Stomach (tissue), 9 donors: Measurements from ENCODE around the gene MPP3. TPM values are rescaled to one million over a fixed set of nuclear protein-coding genes. Genes with fewer than 3 reads are reported as not detected.

Source experiments
- DNase-seq, 2 donors: peaks; one replicate each; pipeline versions ENCODE4 v3.0.0 to v3.0.0-alpha.2; 2013 to 2019
- H3K27ac ChIP-seq, 5 donors: fragments of 200-600 bp in 4 of 5; sonication (generic) in 4 of 5; one replicate each; pipeline ENCODE4 v1.5.1; 2013 to 2019; ENCODE audit warnings: mild to moderate bottlenecking in 1 of 5, moderate library complexity in 1 of 5
- H3K27me3 ChIP-seq, 3 donors: fragments of 200-600 bp; sonication (generic); one replicate each; pipeline ENCODE4 v1.5.1; 2017 to 2019; ENCODE audit warnings: mixed run types in 1 of 3
- H3K36me3 ChIP-seq, 4 donors: fragments of 200-600 bp; sonication (generic); 1 replicate in 3 of 4; 2 replicates in 1 of 4; pipeline ENCODE4 v1.5.1; 2016 to 2019
- H3K4me1 ChIP-seq, 4 donors: fragments of 200-600 bp; sonication (generic); one replicate each; pipeline ENCODE4 v1.5.1; 2016 to 2019
- H3K4me3 ChIP-seq, 4 donors: fragments of 200-600 bp; sonication (generic) in 3 of 4; one replicate each; pipeline ENCODE4 v1.5.1; 2016 to 2019; ENCODE audit warnings: mild to moderate bottlenecking in 1 of 4
- H3K9me3 ChIP-seq, 4 donors: fragments of 200-600 bp; sonication (generic); one replicate each; pipeline ENCODE4 v1.5.1; 2016 to 2019
- EP300 ChIP-seq: sonication (generic); formaldehyde crosslinking; IDR thresholded peaks from one replicate; pipeline ENCODE4 v1.6.1; 2017; ENCODE audit warnings: antibody characterized with exemption
- POLR2A ChIP-seq, 4 donors: fragments of 450-650 bp; IDR thresholded peaks; one replicate each; pipeline ENCODE4 v1.6.1; 2016; ENCODE audit warnings: antibody characterized with exemption in 4 of 4, control low read depth in 2 of 4, mild to moderate bottlenecking in 1 of 4, moderate library complexity in 1 of 4
- POLR2AphosphoS5 ChIP-seq, 3 donors: sonication (generic); formaldehyde crosslinking; IDR thresholded peaks; one replicate each; pipeline ENCODE4 v1.6.1; 2016; ENCODE audit warnings: antibody characterized with exemption in 3 of 3
- WGBS, 5 donors: extraction: QIAGEN DNeasy Blood & Tissue Kit in 3 of 5; methylation state at CpG; one replicate each; pipeline versions ENCODE4 v1.1.5 to v1.1.7; 2013 to 2018; 5-methylcytosine and 5-hydroxymethylcytosine counted together
- intact Hi-C: fragments of 100-400 bp; cut with DNase I; formaldehyde crosslinking; loops from one replicate; pipeline ENCODE4 v1.15.1; 2023; ENCODE audit warnings: low total_unique reads
- polyA plus RNA-seq, 3 donors: library from polyadenylated mRNA; stranded (reverse); fragments of 200-250 nt; gene quantifications; one replicate each; pipeline ENCODE4 v1.2.3, GENCODE V29; 2013
- total RNA-seq, 5 donors: library from RNA; depleted of rRNA; stranded (reverse); fragments of >200 nt; gene quantifications; one replicate each; pipeline versions ENCODE4 v1.1.0 to v1.2.3, GENCODE V29; 2014 to 2016
- TF ChIP-seq, protein P1 (sequence below), 7 experiments: fragments of 450-650 bp in 4 of 7; fragments of 200-600 bp in 3 of 7; sonication (generic) in 3 of 7; IDR thresholded peaks; one replicate each; pipeline ENCODE4 v1.5.1; 2016 to 2019; ENCODE audit warnings: antibody characterized with exemption in 7 of 7, control low read depth in 2 of 7, mild to moderate bottlenecking in 1 of 7
- donor health status: healthy with polysubstance abuse.
- donor health status: Bipolar disorder and iron deficiency.
- donor health status: healthy.

MPP3 gene
- total and polyA plus RNA-seq, 8 donors, result 0.31 to 22.8 (median 10.6) TPM

DNA sequence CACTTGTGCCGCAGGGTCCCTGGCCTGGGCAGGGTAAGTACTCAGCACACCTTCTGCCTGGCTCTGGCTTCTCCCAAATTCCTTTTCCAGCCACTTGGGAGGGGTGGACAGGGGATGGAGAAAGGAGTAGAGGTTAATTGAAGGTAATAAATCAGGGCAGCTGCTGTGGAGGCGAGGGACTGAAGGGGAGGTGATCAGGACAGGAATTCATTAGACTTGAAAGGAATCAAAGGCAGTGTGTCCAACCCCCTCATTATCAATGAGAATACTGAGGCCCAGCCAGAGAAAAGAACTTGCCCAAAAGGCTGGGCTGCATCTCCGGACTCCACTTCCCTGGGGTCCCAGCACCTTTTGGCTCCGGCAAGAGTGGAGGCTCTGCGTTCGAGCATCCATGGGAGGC is 76.7 kb downstream of the MPP3 start:
- no peak for DNase-seq
- Histone ChIP-seq H3K36me3 (no peaks in the 10 kb centered on the region), H3K4me1 (peaks cover 8 to 22% (median 10%) of the 10 kb centered on the region in 4 donors), H3K27ac (no peak overlapping the region), H3K9me3 (no peaks in the 10 kb centered on the region), H3K27me3 (peaks cover 16 to 72% (median 30%) of the 10 kb centered on the region in 3 donors), H3K4me3 (no peak overlapping the region)
- intact Hi-C loops, result loop anchor here (5.0 kb wide), 1 partner anchor 59 kb away; no protein-coding TSS in a partner anchor
- TF ChIP-seq POLR2AphosphoS5 (IDR thresholded peaks at IDR 0.05), result no peak
- TF ChIP-seq, protein P1, sequence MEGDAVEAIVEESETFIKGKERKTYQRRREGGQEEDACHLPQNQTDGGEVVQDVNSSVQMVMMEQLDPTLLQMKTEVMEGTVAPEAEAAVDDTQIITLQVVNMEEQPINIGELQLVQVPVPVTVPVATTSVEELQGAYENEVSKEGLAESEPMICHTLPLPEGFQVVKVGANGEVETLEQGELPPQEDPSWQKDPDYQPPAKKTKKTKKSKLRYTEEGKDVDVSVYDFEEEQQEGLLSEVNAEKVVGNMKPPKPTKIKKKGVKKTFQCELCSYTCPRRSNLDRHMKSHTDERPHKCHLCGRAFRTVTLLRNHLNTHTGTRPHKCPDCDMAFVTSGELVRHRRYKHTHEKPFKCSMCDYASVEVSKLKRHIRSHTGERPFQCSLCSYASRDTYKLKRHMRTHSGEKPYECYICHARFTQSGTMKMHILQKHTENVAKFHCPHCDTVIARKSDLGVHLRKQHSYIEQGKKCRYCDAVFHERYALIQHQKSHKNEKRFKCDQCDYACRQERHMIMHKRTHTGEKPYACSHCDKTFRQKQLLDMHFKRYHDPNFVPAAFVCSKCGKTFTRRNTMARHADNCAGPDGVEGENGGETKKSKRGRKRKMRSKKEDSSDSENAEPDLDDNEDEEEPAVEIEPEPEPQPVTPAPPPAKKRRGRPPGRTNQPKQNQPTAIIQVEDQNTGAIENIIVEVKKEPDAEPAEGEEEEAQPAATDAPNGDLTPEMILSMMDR (IDR thresholded peaks at IDR 0.05), result no peak
- TF ChIP-seq EP300, result no peak
- no peak for TF ChIP-seq POLR2A (IDR thresholded peaks at IDR 0.05)
- WGBS, 5 donors, result 83 to 86% (median 85%) methylated on average over 6 of the region's 6 CpGs

DNA sequence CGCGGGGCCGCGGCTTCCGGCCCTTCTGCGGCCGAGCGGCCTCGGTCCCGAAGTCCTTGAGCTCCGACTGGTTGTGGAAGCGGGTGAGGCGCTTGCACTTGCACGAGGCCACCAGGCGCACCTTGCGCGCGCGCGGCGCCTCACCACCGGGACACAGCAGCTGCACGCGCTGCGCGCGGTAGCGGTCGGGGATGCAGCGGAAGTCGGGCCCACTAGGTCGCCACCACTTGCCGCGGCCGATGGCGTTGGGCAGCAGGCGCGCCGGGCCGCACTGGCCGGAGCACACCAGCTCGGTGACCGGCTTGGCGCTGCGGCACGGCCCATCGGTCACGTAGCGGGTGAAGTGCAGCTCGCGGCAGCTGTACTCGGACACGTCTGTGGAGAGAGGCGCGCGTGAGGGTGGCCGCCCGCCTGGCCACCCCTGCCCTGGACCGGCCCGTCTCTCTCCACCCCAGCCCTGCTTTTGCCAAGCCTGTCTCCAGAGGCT is 77.5 kb downstream of the MPP3 start:
- Histone ChIP-seq H3K36me3 (no peaks in the 10 kb centered on the region), H3K27me3 (peaks cover 16 to 80% (median 30%) of the 10 kb centered on the region in 3 donors), H3K27ac (no peak overlapping the region), H3K9me3 (no peaks in the 10 kb centered on the region), H3K4me1 (peaks cover 8 to 16% (median 10%) of the 10 kb centered on the region in 4 donors), H3K4me3 (peak overlapping the region; percentile 9 to 31 (median 22))
- TF ChIP-seq POLR2AphosphoS5 (IDR thresholded peaks at IDR 0.05) (no peak), POLR2A (IDR thresholded peaks at IDR 0.05) (no peak), EP300 (no peak)
- TF ChIP-seq, protein P1 (IDR thresholded peaks at IDR 0.05), result no peak
- intact Hi-C loops, result loop anchor here (5.0 kb wide), 1 partner anchor 58 kb away; no protein-coding TSS in a partner anchor
- DNase-seq, result peak in 1 of 2 donors; percentile 82
- 4 to 15% (median 6%) methylated on average over 11 to 60 of the region's 60 CpGs for WGBS, 5 donors

DNA sequence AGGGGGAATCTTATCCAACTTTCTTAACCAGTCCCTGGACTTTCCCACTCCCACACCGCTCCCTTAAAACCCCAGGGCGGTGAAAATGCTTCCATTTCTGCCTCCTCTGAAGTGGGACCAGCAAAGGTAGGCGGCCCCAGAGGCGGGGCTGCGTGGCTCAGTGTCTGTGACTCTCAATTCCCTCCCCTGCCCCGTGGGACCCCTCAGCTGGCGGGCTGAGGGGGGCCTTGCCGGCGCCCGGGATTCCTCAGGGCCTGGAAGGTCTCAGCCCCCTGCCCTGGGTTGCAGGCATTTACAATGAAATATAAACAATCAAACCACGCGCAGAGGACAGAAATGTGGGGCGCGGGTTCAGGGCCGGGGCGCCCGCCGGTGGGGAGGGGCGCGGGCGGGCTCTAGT is 78.0 kb downstream of the MPP3 start:
- H3K9me3 ChIP-seq, result no peaks in the 10 kb centered on the region
- WGBS, 5 donors, result 21 to 53% (median 29%) methylated on average over 11 to 21 of the region's 21 CpGs
- H3K4me1 ChIP-seq, result peaks cover 8 to 11% (median 10%) of the 10 kb centered on the region in 4 donors
- H3K36me3 ChIP-seq, result no peaks in the 10 kb centered on the region
- H3K27me3 ChIP-seq, result peaks cover 16 to 84% (median 34%) of the 10 kb centered on the region in 3 donors
- H3K27ac ChIP-seq, result no peak overlapping the region
- no peak for DNase-seq
- TF ChIP-seq POLR2A (IDR thresholded peaks at IDR 0.05) (no peak), EP300 (no peak), POLR2AphosphoS5 (IDR thresholded peaks at IDR 0.05) (no peak)
- TF ChIP-seq, protein P1 (IDR thresholded peaks at IDR 0.05), result no peak
- H3K4me3 ChIP-seq, result peak overlapping the region; percentile 9 to 31 (median 22)
- intact Hi-C loops, result loop anchor here (5.0 kb wide), 1 partner anchor 58 kb away; no protein-coding TSS in a partner anchor

DNA sequence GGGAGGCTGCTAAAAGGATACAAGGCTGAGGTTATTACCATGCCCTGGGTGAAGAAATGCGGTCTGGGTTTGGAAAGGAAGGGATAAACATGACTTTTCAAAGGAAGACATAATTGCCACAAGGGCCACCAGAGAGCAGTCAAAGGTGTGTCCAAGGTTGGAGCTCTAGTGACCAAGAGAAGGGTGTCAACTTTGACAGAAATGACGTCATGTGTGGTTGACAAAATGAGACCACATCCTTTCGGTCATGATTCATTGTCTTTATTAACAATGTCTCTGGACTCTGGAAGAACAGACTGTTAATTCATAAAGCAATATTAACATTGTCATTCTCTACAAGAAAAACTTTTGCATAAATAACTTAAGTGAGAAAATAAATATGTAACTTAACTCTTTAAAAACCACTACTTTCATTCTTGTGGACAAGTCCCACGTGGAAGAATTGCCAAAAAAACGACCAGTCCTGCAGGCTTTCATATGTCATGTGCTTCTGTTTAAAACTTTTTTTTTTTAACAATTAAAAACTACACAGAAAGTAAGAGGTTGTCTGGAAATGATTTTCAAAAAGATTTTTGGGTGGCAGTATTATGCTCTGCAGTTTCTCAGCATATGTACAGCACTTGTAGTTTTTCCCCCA is 79.3 kb downstream of the MPP3 start:
- Histone ChIP-seq H3K4me1 (peaks cover 8 to 11% (median 10%) of the 10 kb centered on the region in 4 donors), H3K27ac (no peak overlapping the region), H3K27me3 (peaks cover 16 to 82% (median 37%) of the 10 kb centered on the region in 3 donors), H3K9me3 (no peaks in the 10 kb centered on the region), H3K4me3 (no peak overlapping the region), H3K36me3 (no peaks in the 10 kb centered on the region)
- TF ChIP-seq, protein P1 (IDR thresholded peaks at IDR 0.05), result no peak
- no peak for TF ChIP-seq POLR2A (IDR thresholded peaks at IDR 0.05)
- no peak for TF ChIP-seq EP300
- TF ChIP-seq POLR2AphosphoS5 (IDR thresholded peaks at IDR 0.05), result no peak
- 69 to 75% (median 70%) methylated on average over 5 of the region's 5 CpGs for WGBS, 5 donors
- no peak for DNase-seq
- intact Hi-C loops, result no loop called here

Other genes starting within 250 kb of the MPP3 start
- gene MEOX1, start 171.2 kb downstream of the MPP3 start, total RNA-seq, result 1 to 10 TPM in 2 of 5 donors, not detected in 3; 2.0 to 5.1 TPM
- 1 to 10 TPM; 1.2 to 3.3 (median 2.6) TPM for gene MEOX1, start 171.2 kb downstream of the MPP3 start, polyA plus RNA-seq
- gene SOST, start 74.4 kb downstream of the MPP3 start, total RNA-seq, result not detected
- gene SOST, start 74.4 kb downstream of the MPP3 start, polyA plus RNA-seq, result not detected
- gene DUSP3, start 54.2 kb downstream of the MPP3 start, total RNA-seq, result 10 to 100 TPM; 33.0 to 97.8 (median 88.8) TPM
- gene DUSP3, start 54.2 kb downstream of the MPP3 start, polyA plus RNA-seq, result 10 to 100 TPM; 49.8 to 62.3 (median 51.7) TPM
- not detected for gene CFAP97D1, start 52.7 kb downstream of the MPP3 start, total RNA-seq
- not detected for gene CFAP97D1, start 52.7 kb downstream of the MPP3 start, polyA plus RNA-seq
- gene CD300LG, start 14.0 kb upstream of the MPP3 start, total RNA-seq, result 1 to 10 TPM in 2 of 5 donors, under 1 TPM in 2, not detected in 1; 0.29 to 3.7 (median 1.5) TPM
- gene CD300LG, start 14.0 kb upstream of the MPP3 start, polyA plus RNA-seq, result 1 to 10 TPM in 1 of 3 donors, under 1 TPM in 2; 0.37 to 1.1 (median 0.92) TPM
- gene MPP2, start 74.4 kb upstream of the MPP3 start, total RNA-seq, result 1 to 10 TPM in 3 of 5 donors, under 1 TPM in 2; 0.43 to 6.4 (median 4.3) TPM
- 1 to 10 TPM; 1.1 to 2.0 (median 1.6) TPM for gene MPP2, start 74.4 kb upstream of the MPP3 start, polyA plus RNA-seq
- gene PPY, start 109.3 kb upstream of the MPP3 start, total RNA-seq, result not detected
- gene PPY, start 109.3 kb upstream of the MPP3 start, polyA plus RNA-seq, result not detected
- 10 to 100 TPM in 1 of 5 donors, not detected in 4; 71.3 TPM for gene PYY, start 120.8 kb upstream of the MPP3 start, total RNA-seq
- gene PYY, start 120.8 kb upstream of the MPP3 start, polyA plus RNA-seq, result under 1 TPM in 1 of 3 donors, not detected in 2; 0.35 TPM
- gene NAGS, start 171.5 kb upstream of the MPP3 start, total RNA-seq, result 1 to 10 TPM in 1 of 5 donors, under 1 TPM in 2, not detected in 2; 0.29 to 1.5 (median 0.58) TPM
- 1 to 10 TPM in 2 of 3 donors, under 1 TPM in 1; 0.61 to 1.4 (median 1.2) TPM for gene NAGS, start 171.5 kb upstream of the MPP3 start, polyA plus RNA-seq
- gene TMEM101, start 181.8 kb upstream of the MPP3 start, total RNA-seq, result 10 to 100 TPM in 4 of 5 donors, 1 to 10 TPM in 1; 1.8 to 41.9 (median 17.7) TPM
- gene TMEM101, start 181.8 kb upstream of the MPP3 start, polyA plus RNA-seq, result 10 to 100 TPM; 29.6 to 40.8 (median 38.0) TPM
- 10 to 100 TPM; 19.8 to 34.5 (median 30.4) TPM for gene LSM12, start 233.5 kb upstream of the MPP3 start, total RNA-seq
- 10 to 100 TPM; 25.4 to 30.7 (median 29.9) TPM for gene LSM12, start 233.5 kb upstream of the MPP3 start, polyA plus RNA-seq
- gene G6PC3, start 237.6 kb upstream of the MPP3 start, total RNA-seq, result 100 to 1,000 TPM in 1 of 5 donors, 10 to 100 TPM in 4; 10.5 to 132 (median 36.2) TPM
- 10 to 100 TPM; 16.8 to 52.0 (median 44.1) TPM for gene G6PC3, start 237.6 kb upstream of the MPP3 start, polyA plus RNA-seq